ENCODE data around the gene TLN1.

TLN1 gene

DNA sequence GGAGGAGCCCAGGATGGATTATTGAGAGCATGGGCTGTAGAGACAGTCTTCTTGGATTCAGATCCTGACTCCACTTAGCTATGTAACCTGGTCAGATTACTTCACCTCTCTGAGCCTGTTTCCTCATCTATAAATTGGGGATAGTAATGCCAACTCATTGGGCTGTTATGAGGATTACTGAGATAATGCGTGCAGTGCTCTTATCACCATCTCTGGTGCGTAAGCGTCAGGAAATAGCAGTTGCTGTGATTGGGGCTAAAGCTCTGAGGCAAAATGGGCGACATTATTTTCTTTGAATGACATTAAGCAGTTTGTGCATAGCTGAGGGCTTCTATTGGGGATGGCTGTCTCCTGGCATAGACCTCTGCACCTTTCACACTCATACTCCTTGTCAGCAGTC, 23.1 kb upstream of the TLN1 start (continued):
- TF ChIP-seq, protein P1, sequence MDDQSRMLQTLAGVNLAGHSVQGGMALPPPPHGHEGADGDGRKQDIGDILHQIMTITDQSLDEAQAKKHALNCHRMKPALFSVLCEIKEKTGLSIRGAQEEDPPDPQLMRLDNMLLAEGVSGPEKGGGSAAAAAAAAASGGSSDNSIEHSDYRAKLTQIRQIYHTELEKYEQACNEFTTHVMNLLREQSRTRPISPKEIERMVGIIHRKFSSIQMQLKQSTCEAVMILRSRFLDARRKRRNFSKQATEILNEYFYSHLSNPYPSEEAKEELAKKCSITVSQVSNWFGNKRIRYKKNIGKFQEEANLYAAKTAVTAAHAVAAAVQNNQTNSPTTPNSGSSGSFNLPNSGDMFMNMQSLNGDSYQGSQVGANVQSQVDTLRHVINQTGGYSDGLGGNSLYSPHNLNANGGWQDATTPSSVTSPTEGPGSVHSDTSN (CRISPR knock-in tag; IDR thresholded peaks at IDR 0.05) = no peak

DNA sequence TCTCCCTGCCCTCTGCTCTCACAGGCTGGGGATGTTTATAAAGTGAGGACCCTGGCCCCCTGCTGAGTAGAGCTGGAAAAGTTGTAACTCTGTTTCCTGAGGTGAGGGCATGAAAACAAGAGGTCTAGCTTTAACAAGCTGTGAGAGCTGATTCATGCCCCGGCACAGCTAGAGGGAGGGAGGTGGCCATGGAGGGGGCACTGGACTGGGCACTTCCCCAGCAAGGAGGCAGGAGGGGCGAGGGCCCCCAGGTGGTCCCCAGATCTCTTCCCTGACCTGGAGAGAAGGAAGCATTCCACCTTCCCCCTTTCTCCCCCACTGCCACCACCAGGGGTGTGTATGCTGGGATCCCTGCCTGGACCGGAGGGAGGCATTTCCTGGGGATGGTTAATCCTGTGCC, 22.3 kb upstream of the TLN1 start, which contains the start of gene MSMP:
Gene MSMP, minus strand, starts transcription at position 13 of the 400 bp plus-strand sequence. CDS start 147 bp downstream, outside the sequence.
- H3K27ac ChIP-seq (ENCODE audit: extremely low read depth, low read depth, low read length) = no peak within 1 kb of the TSS
- peaks cover 3% of the 10 kb centered on the region; the same call in 1 of the 2 replicates for H3K4me1 ChIP-seq (ENCODE audit: control insufficient read depth, insufficient read depth, low read length)
- H3K4me3 ChIP-seq (ENCODE audit: low read depth, low read length) = no peak within 1 kb of the TSS
- POLR2A ChIA-PET = interaction anchor here (1.7 kb wide), 1 partner anchor 19 kb away, joined by 4 read pairs; no protein-coding TSS in a partner anchor
- peak; percentile 85 for TF ChIP-seq ZIC2 (tag by site-specific recombination; IDR thresholded peaks at IDR 0.05)
- no peak for TF ChIP-seq ZFP3 (tag by site-specific recombination; IDR thresholded peaks at IDR 0.05; ENCODE audit: low read depth)
- peak; percentile 88 for TF ChIP-seq GLIS1 (tag by site-specific recombination; IDR thresholded peaks at IDR 0.05)
- no peak for TF ChIP-seq FEZF1 (tag by site-specific recombination; IDR thresholded peaks at IDR 0.05)
- CTCF ChIA-PET = no interaction called here
- no peaks in the 10 kb centered on the region for H3K9me3 ChIP-seq (ENCODE audit: control insufficient read depth, insufficient read depth, low read depth, low read length)
- peaks cover 5 to 58% of the 10 kb centered on the region in 2 experiments; a peak in 1 of 3 replicates for H3K36me3 ChIP-seq (ENCODE audit: control insufficient read depth in 2 of 2, insufficient read depth in 1 of 2, low read length in 2 of 2)

DNA sequence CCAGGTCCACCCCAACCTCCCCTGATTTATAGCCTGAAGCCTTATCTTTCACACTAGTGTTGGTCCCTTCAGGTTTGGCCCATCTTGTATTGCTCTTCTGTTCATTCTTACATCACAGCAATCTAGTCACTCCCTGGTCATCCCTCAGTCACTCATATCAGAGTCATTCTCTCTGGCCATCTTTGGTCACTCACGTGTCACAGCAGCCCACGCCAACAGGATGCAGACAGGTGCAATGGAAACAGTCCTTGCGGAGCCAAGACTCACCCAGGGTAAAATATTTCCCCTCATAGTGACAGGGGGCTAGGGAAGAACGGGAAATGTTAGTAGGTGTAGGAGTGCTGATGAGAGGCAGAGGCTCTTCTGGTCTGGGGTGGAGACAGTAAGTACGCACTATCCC, 21.5 kb upstream of the TLN1 start:
- Histone ChIP-seq H3K4me1 (ENCODE audit: control insufficient read depth, insufficient read depth, low read length) (peaks cover 2% of the 10 kb centered on the region; the same call in 1 of the 2 replicates), H3K4me3 (ENCODE audit: low read depth, low read length) (no peak overlapping the region), H3K36me3 (ENCODE audit: control insufficient read depth in 2 of 2, insufficient read depth in 1 of 2, low read length in 2 of 2) (peaks cover 5 to 58% of the 10 kb centered on the region in 2 experiments; a peak in 1 of 3 replicates), H3K9me3 (ENCODE audit: control insufficient read depth, insufficient read depth, low read depth, low read length) (no peaks in the 10 kb centered on the region), H3K27ac (ENCODE audit: extremely low read depth, low read depth, low read length) (no peak overlapping the region)
- POLR2A ChIA-PET = no interaction called here
- TF ChIP-seq SCRT1 (tag by site-specific recombination; IDR thresholded peaks at IDR 0.05; ENCODE audit: borderline replicate concordance) (no peak), MEIS1 (CRISPR knock-in tag; IDR thresholded peaks at IDR 0.05; ENCODE audit: borderline replicate concordance) (no peak), ZFP69B (tag by site-specific recombination; IDR thresholded peaks at IDR 0.05) (no peak), KLF16 (tag by site-specific recombination; IDR thresholded peaks at IDR 0.05) (no peak), ZNF501 (tag by site-specific recombination; IDR thresholded peaks at IDR 0.05) (no peak)
- TF ChIP-seq, protein P2, sequence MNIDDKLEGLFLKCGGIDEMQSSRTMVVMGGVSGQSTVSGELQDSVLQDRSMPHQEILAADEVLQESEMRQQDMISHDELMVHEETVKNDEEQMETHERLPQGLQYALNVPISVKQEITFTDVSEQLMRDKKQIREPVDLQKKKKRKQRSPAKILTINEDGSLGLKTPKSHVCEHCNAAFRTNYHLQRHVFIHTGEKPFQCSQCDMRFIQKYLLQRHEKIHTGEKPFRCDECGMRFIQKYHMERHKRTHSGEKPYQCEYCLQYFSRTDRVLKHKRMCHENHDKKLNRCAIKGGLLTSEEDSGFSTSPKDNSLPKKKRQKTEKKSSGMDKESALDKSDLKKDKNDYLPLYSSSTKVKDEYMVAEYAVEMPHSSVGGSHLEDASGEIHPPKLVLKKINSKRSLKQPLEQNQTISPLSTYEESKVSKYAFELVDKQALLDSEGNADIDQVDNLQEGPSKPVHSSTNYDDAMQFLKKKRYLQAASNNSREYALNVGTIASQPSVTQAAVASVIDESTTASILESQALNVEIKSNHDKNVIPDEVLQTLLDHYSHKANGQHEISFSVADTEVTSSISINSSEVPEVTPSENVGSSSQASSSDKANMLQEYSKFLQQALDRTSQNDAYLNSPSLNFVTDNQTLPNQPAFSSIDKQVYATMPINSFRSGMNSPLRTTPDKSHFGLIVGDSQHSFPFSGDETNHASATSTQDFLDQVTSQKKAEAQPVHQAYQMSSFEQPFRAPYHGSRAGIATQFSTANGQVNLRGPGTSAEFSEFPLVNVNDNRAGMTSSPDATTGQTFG (tag by site-specific recombination; IDR thresholded peaks at IDR 0.05; ENCODE audit: borderline replicate concordance) = no peak
- CTCF ChIA-PET = interaction anchor here (0.6 to 1.6 kb wide), 4 partner anchors 12 to 107 kb away, joined by 3 to 4 read pairs (median 3); no protein-coding TSS in a partner anchor

DNA sequence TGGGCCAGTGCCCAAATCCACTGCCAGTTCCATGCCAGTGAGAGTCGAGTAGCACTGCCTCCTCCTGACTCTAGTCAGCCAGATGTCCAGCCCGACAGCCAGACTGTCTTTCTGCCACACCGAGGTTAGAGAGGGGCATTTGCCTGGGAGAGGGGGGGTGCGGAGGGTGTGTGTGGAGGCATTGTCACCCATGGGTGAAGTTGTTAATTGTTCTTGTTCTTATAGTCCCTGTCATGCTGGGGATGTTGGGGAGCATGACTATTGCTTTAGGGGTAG, 18.2 kb upstream of the TLN1 start:
- peak overlapping the region; percentile 77; the same call in 1 of the 2 replicates for H3K4me3 ChIP-seq (ENCODE audit: low read depth, low read length)
- H3K36me3 ChIP-seq (ENCODE audit: control insufficient read depth in 2 of 2, insufficient read depth in 1 of 2, low read length in 2 of 2) = peaks cover 5 to 68% of the 10 kb centered on the region in 2 experiments; a peak in 2 of 3 replicates
- H3K9me3 ChIP-seq (ENCODE audit: control insufficient read depth, insufficient read depth, low read depth, low read length) = no peaks in the 10 kb centered on the region
- ChIA-PET POLR2A (interaction anchor here (0.7 to 6.2 kb wide), 6 partner anchors 9 to 157 kb away, joined by 3 to 73 read pairs (median 8); partner anchors contain the start of genes CCDC107, CREB3, RMRP and TLN1), CTCF (interaction anchor here (0.8 to 1.9 kb wide), 5 partner anchors 12 to 19 kb away, joined by 3 to 5 read pairs (median 3); partner anchors contain the start of genes CREB3 and TLN1)
- H3K27ac ChIP-seq (ENCODE audit: extremely low read depth, low read depth, low read length) = no peak overlapping the region
- H3K4me1 ChIP-seq (ENCODE audit: control insufficient read depth, insufficient read depth, low read length) = no peaks in the 10 kb centered on the region; the same call in 1 of the 2 replicates
- TF ChIP-seq ZNF654 (tag by site-specific recombination; IDR thresholded peaks at IDR 0.05; ENCODE audit: low read depth) (no peak), ZNF843 (tag by site-specific recombination; IDR thresholded peaks at IDR 0.05) (no peak), GLIS1 (tag by site-specific recombination; IDR thresholded peaks at IDR 0.05) (no peak), EGR2 (tag by site-specific recombination; IDR thresholded peaks at IDR 0.05; ENCODE audit: low read depth) (no peak), SP3 (tag by site-specific recombination; IDR thresholded peaks at IDR 0.05) (no peak), HOXD13 (CRISPR knock-in tag; IDR thresholded peaks at IDR 0.05; ENCODE audit: borderline replicate concordance) (no peak), PRDM1 (tag by site-specific recombination; IDR thresholded peaks at IDR 0.05) (no peak), ZNF157 (tag by site-specific recombination; IDR thresholded peaks at IDR 0.05) (no peak)
- TF ChIP-seq, protein P3, sequence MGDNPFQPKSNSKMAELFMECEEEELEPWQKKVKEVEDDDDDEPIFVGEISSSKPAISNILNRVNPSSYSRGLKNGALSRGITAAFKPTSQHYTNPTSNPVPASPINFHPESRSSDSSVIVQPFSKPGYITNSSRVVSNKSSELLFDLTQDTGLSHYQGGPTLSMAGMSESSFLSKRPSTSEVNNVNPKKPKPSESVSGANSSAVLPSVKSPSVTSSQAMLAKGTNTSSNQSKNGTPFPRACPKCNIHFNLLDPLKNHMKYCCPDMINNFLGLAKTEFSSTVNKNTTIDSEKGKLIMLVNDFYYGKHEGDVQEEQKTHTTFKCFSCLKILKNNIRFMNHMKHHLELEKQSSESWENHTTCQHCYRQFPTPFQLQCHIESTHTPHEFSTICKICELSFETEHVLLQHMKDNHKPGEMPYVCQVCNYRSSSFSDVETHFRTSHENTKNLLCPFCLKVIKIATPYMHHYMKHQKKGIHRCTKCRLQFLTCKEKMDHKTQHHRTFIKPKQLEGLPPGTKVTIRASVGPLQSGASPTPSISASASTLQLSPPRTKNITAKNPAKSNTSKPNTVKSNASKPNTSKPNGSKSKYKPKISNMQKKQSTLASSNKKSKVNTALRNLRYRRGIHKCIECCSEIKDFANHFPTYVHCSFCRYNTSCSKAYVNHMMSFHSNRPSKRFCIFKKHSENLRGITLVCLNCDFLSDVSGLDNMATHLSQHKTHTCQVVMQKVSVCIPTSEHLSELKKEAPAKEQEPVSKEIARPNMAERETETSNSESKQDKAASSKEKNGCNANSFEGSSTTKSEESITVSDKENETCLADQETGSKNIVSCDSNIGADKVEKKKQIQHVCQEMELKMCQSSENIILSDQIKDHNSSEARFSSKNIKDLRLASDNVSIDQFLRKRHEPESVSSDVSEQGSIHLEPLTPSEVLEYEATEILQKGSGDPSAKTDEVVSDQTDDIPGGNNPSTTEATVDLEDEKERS (tag by site-specific recombination; IDR thresholded peaks at IDR 0.05) = no peak
- TF ChIP-seq, protein P4, sequence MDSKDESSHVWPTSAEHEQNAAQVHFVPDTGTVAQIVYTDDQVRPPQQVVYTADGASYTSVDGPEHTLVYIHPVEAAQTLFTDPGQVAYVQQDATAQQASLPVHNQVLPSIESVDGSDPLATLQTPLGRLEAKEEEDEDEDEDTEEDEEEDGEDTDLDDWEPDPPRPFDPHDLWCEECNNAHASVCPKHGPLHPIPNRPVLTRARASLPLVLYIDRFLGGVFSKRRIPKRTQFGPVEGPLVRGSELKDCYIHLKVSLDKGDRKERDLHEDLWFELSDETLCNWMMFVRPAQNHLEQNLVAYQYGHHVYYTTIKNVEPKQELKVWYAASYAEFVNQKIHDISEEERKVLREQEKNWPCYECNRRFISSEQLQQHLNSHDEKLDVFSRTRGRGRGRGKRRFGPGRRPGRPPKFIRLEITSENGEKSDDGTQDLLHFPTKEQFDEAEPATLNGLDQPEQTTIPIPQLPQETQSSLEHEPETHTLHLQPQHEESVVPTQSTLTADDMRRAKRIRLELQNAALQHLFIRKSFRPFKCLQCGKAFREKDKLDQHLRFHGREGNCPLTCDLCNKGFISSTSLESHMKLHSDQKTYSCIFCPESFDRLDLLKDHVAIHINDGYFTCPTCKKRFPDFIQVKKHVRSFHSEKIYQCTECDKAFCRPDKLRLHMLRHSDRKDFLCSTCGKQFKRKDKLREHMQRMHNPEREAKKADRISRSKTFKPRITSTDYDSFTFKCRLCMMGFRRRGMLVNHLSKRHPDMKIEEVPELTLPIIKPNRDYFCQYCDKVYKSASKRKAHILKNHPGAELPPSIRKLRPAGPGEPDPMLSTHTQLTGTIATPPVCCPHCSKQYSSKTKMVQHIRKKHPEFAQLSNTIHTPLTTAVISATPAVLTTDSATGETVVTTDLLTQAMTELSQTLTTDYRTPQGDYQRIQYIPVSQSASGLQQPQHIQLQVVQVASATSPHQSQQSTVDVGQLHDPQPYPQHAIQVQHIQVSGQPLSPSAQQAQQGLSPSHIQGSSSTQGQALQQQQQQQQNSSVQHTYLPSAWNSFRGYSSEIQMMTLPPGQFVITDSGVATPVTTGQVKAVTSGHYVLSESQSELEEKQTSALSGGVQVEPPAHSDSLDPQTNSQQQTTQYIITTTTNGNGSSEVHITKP (tag by site-specific recombination; IDR thresholded peaks at IDR 0.05) = no peak
